CD14-positive monocyte (primary cell): ENCODE measurements around the gene LHFPL3. TPM values are rescaled to one million over a fixed set of nuclear protein-coding genes. Genes with fewer than 3 reads are reported as not detected.

ENCODE experiments used
- DNase-seq, 3 donors: peaks; one replicate each; pipeline ENCODE4 v3.0.0-alpha.2; 2011 to 2022
- H2AFZ ChIP-seq: 2 replicates; pipeline ENCODE4 v1.6.0; 2012; ENCODE audit warnings: mild to moderate bottlenecking, low read depth, low read length, inconsistent platforms; ENCODE audit not compliant: insufficient read depth, poor library complexity, severe bottlenecking
- H3K27ac ChIP-seq, 2 donors: 1 replicate in 1 of 2; 2 replicates in 1 of 2; pipeline ENCODE4 v1.5.1; 2012 to 2013; ENCODE audit warnings: low read length in 2 of 2, control low read depth in 1 of 2, inconsistent platforms in 1 of 2, low read depth in 1 of 2, mild to moderate bottlenecking in 1 of 2
- H3K27me3 ChIP-seq, 2 donors: one replicate each; pipeline versions ENCODE4 v1.6.0 to v1.6.1; 2011 to 2013; ENCODE audit warnings: low read length in 2 of 2; ENCODE audit not compliant: control insufficient read depth in 2 of 2, insufficient read depth in 2 of 2
- H3K36me3 ChIP-seq, 2 donors: replicated peaks in 1 of 2; 1 replicate in 1 of 2; 2 replicates in 1 of 2; pipeline versions ENCODE4 v1.5.1 to v1.6.1; 2012 to 2013; ENCODE audit warnings: low read length in 2 of 2, control low read depth in 1 of 2, inconsistent platforms in 1 of 2, mild to moderate bottlenecking in 1 of 2; ENCODE audit not compliant: insufficient read depth in 2 of 2, control insufficient read depth in 1 of 2
- H3K4me1 ChIP-seq, 2 donors: 1 replicate in 1 of 2; 2 replicates in 1 of 2; pipeline versions ENCODE4 v1.5.1 to v1.6.1; 2012 to 2013; ENCODE audit warnings: low read length in 2 of 2, control low read depth in 1 of 2, inconsistent platforms in 1 of 2, mild to moderate bottlenecking in 1 of 2, moderate library complexity in 1 of 2; ENCODE audit not compliant: insufficient read depth in 2 of 2, control insufficient read depth in 1 of 2
- H3K4me2 ChIP-seq: replicated peaks from 2 replicates; pipeline ENCODE3; 2012; ENCODE audit warnings: low read length, moderate library complexity, mild to moderate bottlenecking; ENCODE audit not compliant: poor library complexity, severe bottlenecking; ENCODE audit errors: extremely low read depth
- H3K4me3 ChIP-seq, 3 experiments: fragments of 200-600 bp in 1 of 3; sonication (generic) in 1 of 3; replicated peaks in 1 of 3; 1 replicate in 2 of 3; 2 replicates in 1 of 3; pipeline ENCODE4 v1.5.1; 2011 to 2013; ENCODE audit warnings: low read length in 3 of 3, mild to moderate bottlenecking in 3 of 3, control low read depth in 2 of 3, low read depth in 2 of 3, inconsistent platforms in 1 of 3, moderate library complexity in 1 of 3
- H3K79me2 ChIP-seq: 2 replicates; pipeline ENCODE4 v1.6.0; 2012; ENCODE audit warnings: mild to moderate bottlenecking, control low read depth, inconsistent platforms, low read length, moderate library complexity; ENCODE audit not compliant: insufficient read depth
- H3K9ac ChIP-seq: 2 replicates; pipeline ENCODE4 v1.6.0; 2017; ENCODE audit warnings: low read length, mild to moderate bottlenecking; ENCODE audit not compliant: insufficient read depth, poor library complexity, severe bottlenecking
- H3K9me3 ChIP-seq, 2 donors: replicated peaks in 1 of 2; 1 replicate in 1 of 2; 2 replicates in 1 of 2; pipeline versions ENCODE4 v1.5.1 to v1.6.1; 2012 to 2013; ENCODE audit warnings: low read length in 2 of 2, control low read depth in 1 of 2; ENCODE audit not compliant: control insufficient read depth in 1 of 2, insufficient read depth in 1 of 2
- H4K20me1 ChIP-seq: 2 replicates; pipeline ENCODE4 v1.6.0; 2012; ENCODE audit warnings: mild to moderate bottlenecking, low read length, control low read depth, moderate library complexity; ENCODE audit not compliant: insufficient read depth
- H3K27ac Mint-ChIP-seq, 7 donors: one replicate each; pipeline ENCODE4 v1.8.0; 2020; ENCODE audit warnings: mild to moderate bottlenecking in 7 of 7, mixed read lengths in 7 of 7, moderate library complexity in 6 of 7, inconsistent platforms in 2 of 7
- H3K27me3 Mint-ChIP-seq, 3 donors: one replicate each; pipeline ENCODE4 v1.8.0; 2021 to 2022; ENCODE audit warnings: low read depth in 3 of 3, mild to moderate bottlenecking in 3 of 3, mixed read lengths in 3 of 3, moderate library complexity in 3 of 3, inconsistent platforms in 1 of 3
- H3K36me3 Mint-ChIP-seq, 2 donors: one replicate each; pipeline ENCODE4 v1.8.0; 2020; ENCODE audit warnings: mixed read lengths in 2 of 2, inconsistent platforms in 1 of 2, mild to moderate bottlenecking in 1 of 2
- H3K4me1 Mint-ChIP-seq: one replicate; pipeline ENCODE4 v1.8.0; 2020; ENCODE audit warnings: mild to moderate bottlenecking, mixed read lengths
- H3K4me3 Mint-ChIP-seq, 2 donors: one replicate each; pipeline ENCODE4 v1.8.0; 2020; ENCODE audit warnings: mild to moderate bottlenecking in 2 of 2, mixed read lengths in 2 of 2, moderate library complexity in 1 of 2
- H3K9me3 Mint-ChIP-seq, 7 donors: one replicate each; pipeline ENCODE4 v1.8.0; 2020 to 2022; ENCODE audit warnings: mixed read lengths in 7 of 7, mild to moderate bottlenecking in 6 of 7, moderate library complexity in 6 of 7, inconsistent platforms in 2 of 7
- CTCF ChIP-seq: fragments of 200-600 bp; IDR thresholded peaks from one replicate; pipeline ENCODE4 v1.8.0; 2022; ENCODE audit warnings: antibody characterized with exemption, mild to moderate bottlenecking
- WGBS: methylation state at CpG from one replicate; pipeline ENCODE4 v1.1.5; 2013; ENCODE audit warnings: missing lambda C conversion rate; ENCODE audit not compliant: insufficient coverage; 5-methylcytosine and 5-hydroxymethylcytosine counted together
- intact Hi-C, 2 donors: fragments of 100-400 bp; cut with micrococcal nuclease; formaldehyde crosslinking; loops; one replicate each; pipeline versions ENCODE4 v1.15.0 to v1.15.1; 2023
- polyA plus RNA-seq, 3 donors: library from polyadenylated mRNA; depleted of rRNA in 1 of 3; unstranded in 2 of 3; stranded (reverse) in 1 of 3; fragments of 300-500 nt in 2 of 3; fragments of >200 nt in 1 of 3; fragmentation: Illumina TruSeq in 2 of 3; gene quantifications; 1 replicate in 2 of 3; 2 replicates in 1 of 3; pipeline ENCODE4 v1.2.3, GENCODE V29; 2012 to 2021

The LHFPL3 gene
- polyA plus RNA-seq, 3 donors = not detected

- Histone ChIP-seq H2AFZ (no peak overlapping the region), H3K4me2 (no peak overlapping the region), H3K4me3 (no peak overlapping the region), H3K27me3 (no peaks in the 10 kb centered on the region), H3K4me1 (no peaks in the 10 kb centered on the region), H3K36me3 (no peaks in the 10 kb centered on the region), H3K79me2 (no peaks in the 10 kb centered on the region), H3K27ac (no peak overlapping the region), H3K9ac (no peak overlapping the region), H3K9me3 (no peaks in the 10 kb centered on the region), H4K20me1 (no peaks in the 10 kb centered on the region)
- DNase-seq = no peak
- Mint-ChIP-seq H3K4me3 (no peak overlapping the region), H3K4me1 (no peaks in the 10 kb centered on the region), H3K36me3 (no peaks in the 10 kb centered on the region), H3K27me3 (no peaks in the 10 kb centered on the region), H3K27ac (no peak overlapping the region), H3K9me3 (peaks cover 0 to 7% (median 2%) of the 10 kb centered on the region in 7 donors)
- intact Hi-C loops = no loop called here
- TF ChIP-seq CTCF = no peak
- no CpG with 5 or more reads among the region's 3 CpGs for WGBS
Measured at GRCh38 chr7:104294291-104294690, 34.1 kb upstream of the LHFPL3 start.

GRCh38 chr7:104296266-104296665, 32.1 kb upstream of the LHFPL3 start:
- H3K4me3 Mint-ChIP-seq = no peak overlapping the region
- Histone ChIP-seq H3K36me3 (no peaks in the 10 kb centered on the region), H2AFZ (no peak overlapping the region), H4K20me1 (no peaks in the 10 kb centered on the region), H3K9ac (no peak overlapping the region), H3K4me2 (no peak overlapping the region), H3K4me3 (no peak overlapping the region), H3K27me3 (no peaks in the 10 kb centered on the region), H3K27ac (no peak overlapping the region), H3K79me2 (no peaks in the 10 kb centered on the region), H3K4me1 (no peaks in the 10 kb centered on the region), H3K9me3 (no peaks in the 10 kb centered on the region)
- H3K36me3 Mint-ChIP-seq = no peaks in the 10 kb centered on the region
- H3K27me3 Mint-ChIP-seq = peaks cover 0 to 2% (median 1%) of the 10 kb centered on the region in 3 donors
- H3K9me3 Mint-ChIP-seq = peaks cover 0 to 10% (median 4%) of the 10 kb centered on the region in 7 donors
- no peak overlapping the region for H3K27ac Mint-ChIP-seq
- no peak for DNase-seq
- TF ChIP-seq CTCF = no peak
- intact Hi-C loops = no loop called here
- 83% methylated on average over 1 of the region's 3 CpGs for WGBS
- H3K4me1 Mint-ChIP-seq = no peaks in the 10 kb centered on the region
